HCT116 (cell line): ENCODE measurements around the gene MYDGF. TPM values are rescaled to one million over a fixed set of nuclear protein-coding genes. Genes with fewer than 3 reads are reported as not detected.

Experiments
- ATAC-seq: fragments of 200-7000 bp; cut with Tn5 transposase; 2 replicates; pipeline ENCODE4 v1.9.1; 2020; ENCODE audit warnings: mild to moderate bottlenecking, moderate library complexity
- BruUV-seq: library from RNA; stranded (reverse); fragments of 400-500 nt; replicated peaks from 2 replicates; lab custom pipeline; 2021; lab: Mats Ljungman, UMichigan
- CTCF ChIA-PET: fragments of 300-600 bp; sonication (Branson Sonifier 250); formaldehyde crosslinking; loops from one replicate; lab custom pipeline; 2021; ENCODE audit warnings: antibody characterized with exemption; lab: Charles Lee
- POLR2A ChIA-PET: fragments of 300-600, 350-600 bp; sonication (Branson Sonifier 250); formaldehyde crosslinking; loops from one replicate; lab custom pipeline; 2021; ENCODE audit warnings: antibody characterized with exemption; lab: Charles Lee
- RAD21 ChIA-PET, 2 experiments: fragments of 300-600 bp; sonication (Branson Sonifier 250); formaldehyde crosslinking; loops; one replicate each; lab custom pipeline; 2023; ENCODE audit warnings: low total read pairs in 2 of 2; ENCODE audit not compliant: uncharacterized antibody in 2 of 2, unreplicated experiment in 2 of 2, low non-redundant PET in 1 of 2; lab: Charles Lee
- DNase-seq: peaks from one replicate; pipeline ENCODE4 v3.0.0-alpha.2; 2010; ENCODE audit warnings: low read depth, low spot score
- H2AFZ ChIP-seq: fragments of 200-600 bp; shearing (Covaris generic), sonication (generic); 2 replicates; pipeline ENCODE4 v1.6.1; 2017; ENCODE audit warnings: low read depth, mixed run types, mixed read lengths, antibody characterized with exemption, low read length; ENCODE audit not compliant: poor library complexity, severe bottlenecking
- H3K27ac ChIP-seq: 2 replicates; pipeline ENCODE4 v1.5.1; 2012; ENCODE audit warnings: low read depth, low read length
- H3K27me3 ChIP-seq: fragments of 200-600 bp; sonication (generic); 2 replicates; pipeline ENCODE4 v1.6.1; 2016; ENCODE audit warnings: mixed run types, low read length, mixed read lengths; ENCODE audit not compliant: insufficient read depth
- H3K36me3 ChIP-seq, 2 experiments: fragments of 200-500 bp in 1 of 2; fragments of 200-600 bp in 1 of 2; sonication (Bioruptor generic) in 1 of 2; sonication (generic) in 1 of 2; 2 replicates each; pipeline versions ENCODE4 v1.5.1 to v1.6.1; 2014 to 2016; ENCODE audit warnings: low read length in 2 of 2, inconsistent platforms in 1 of 2, mixed read lengths in 1 of 2, mixed run types in 1 of 2; ENCODE audit not compliant: insufficient read depth in 2 of 2, control insufficient read depth in 1 of 2
- H3K4me1 ChIP-seq, 2 experiments: fragments of 200-600 bp in 1 of 2; sonication (generic) in 1 of 2; 2 replicates each; pipeline versions ENCODE4 v1.5.1 to v1.6.1; 2012 to 2017; ENCODE audit warnings: low read length in 2 of 2, inconsistent platforms in 1 of 2, mild to moderate bottlenecking in 1 of 2, mixed read lengths in 1 of 2, mixed run types in 1 of 2, moderate library complexity in 1 of 2; ENCODE audit not compliant: insufficient read depth in 2 of 2, control insufficient read depth in 1 of 2
- H3K4me2 ChIP-seq: fragments of 200-600 bp; sonication (generic); 2 replicates; pipeline ENCODE4 v1.6.1; 2017; ENCODE audit warnings: mixed run types, low read length, mixed read lengths
- H3K4me3 ChIP-seq, 2 experiments: fragments of 200-600 bp in 1 of 2; sonication (generic) in 1 of 2; replicated peaks in 1 of 2; 2 replicates each; pipeline ENCODE4 v1.5.1; 2011 to 2016; ENCODE audit warnings: low read length in 2 of 2, control low read depth in 1 of 2, low read depth in 1 of 2, mild to moderate bottlenecking in 1 of 2, mixed read lengths in 1 of 2, mixed run types in 1 of 2
- H3K79me2 ChIP-seq: fragments of 200-600 bp; sonication (generic); 2 replicates; pipeline ENCODE4 v1.6.1; 2017; ENCODE audit warnings: mild to moderate bottlenecking, mixed run types, low read length, moderate library complexity, mixed read lengths; ENCODE audit not compliant: insufficient read depth
- H3K9ac ChIP-seq: fragments of 200-600 bp; sonication (generic); 2 replicates; pipeline ENCODE4 v1.6.1; 2016; ENCODE audit warnings: low read length, mixed read lengths
- H3K9me2 ChIP-seq: fragments of 200-600 bp; sonication (generic), shearing (Covaris generic); 2 replicates; pipeline ENCODE4 v1.6.1; 2017; ENCODE audit warnings: mixed run types, mild to moderate bottlenecking, moderate library complexity; ENCODE audit not compliant: insufficient read depth
- H3K9me3 ChIP-seq, 2 experiments: fragments of 200-500 bp in 1 of 2; fragments of 200-600 bp in 1 of 2; sonication (Bioruptor generic) in 1 of 2; sonication (generic) in 1 of 2; 2 replicates each; pipeline ENCODE4 v1.6.1; 2014 to 2017; ENCODE audit warnings: low read length in 2 of 2, mixed read lengths in 2 of 2, inconsistent platforms in 1 of 2, low read depth in 1 of 2, mild to moderate bottlenecking in 1 of 2, mixed run types in 1 of 2, moderate library complexity in 1 of 2; ENCODE audit not compliant: control insufficient read depth in 1 of 2, insufficient read depth in 1 of 2
- H4K20me1 ChIP-seq: fragments of 200-600 bp; sonication (generic), shearing (Covaris generic); 2 replicates; pipeline ENCODE4 v1.6.1; 2017; ENCODE audit warnings: mixed run types, mild to moderate bottlenecking, moderate library complexity; ENCODE audit not compliant: insufficient read depth
- CBX3 ChIP-seq: IDR thresholded peaks from 2 replicates; pipeline ENCODE4 v1.6.1; 2012; ENCODE audit warnings: low read depth
- CTCF ChIP-seq, 3 experiments: fragments of 200-600 bp in 1 of 3; sonication (generic) in 1 of 3; IDR thresholded peaks in 2 of 3; conservative IDR thresholded peaks in 1 of 3; 2 replicates each; pipeline ENCODE4 v1.5.1; 2012 to 2017; ENCODE audit warnings: low read depth in 2 of 3, low read length in 2 of 3, antibody characterized with exemption in 1 of 3, borderline replicate concordance in 1 of 3, control low read depth in 1 of 3, mild to moderate bottlenecking in 1 of 3, mixed read lengths in 1 of 3, mixed run types in 1 of 3, moderate library complexity in 1 of 3; ENCODE audit not compliant: insufficient read depth in 1 of 3
- ELF1 ChIP-seq: IDR thresholded peaks from 2 replicates; pipeline ENCODE4 v1.6.1; 2012; ENCODE audit warnings: low read depth, borderline replicate concordance
- RAD21 ChIP-seq: IDR thresholded peaks from 2 replicates; pipeline ENCODE4 v1.6.1; 2012; ENCODE audit warnings: low read depth, mild to moderate bottlenecking
- REST ChIP-seq: IDR thresholded peaks from 2 replicates; pipeline ENCODE4 v1.6.1; 2012; ENCODE audit warnings: low read depth
- SP1 ChIP-seq: IDR thresholded peaks from 2 replicates; pipeline ENCODE4 v1.6.1; 2012; ENCODE audit warnings: low read depth
- ZNF274 ChIP-seq: fragments of 200-500 bp; sonication (Bioruptor generic); IDR thresholded peaks from 2 replicates; pipeline ENCODE4 v1.6.1; 2014; ENCODE audit warnings: mild to moderate bottlenecking, low read depth, low read length, inconsistent platforms
- intact Hi-C: fragments of 100-400 bp; cut with micrococcal nuclease; formaldehyde crosslinking; loops from 2 replicates; pipeline ENCODE4 v1.10.0; 2022
- total RNA-seq: library from RNA; stranded (reverse); gene quantifications from one replicate; pipeline ENCODE4 v1.2.1, GENCODE V29; 2021; ENCODE audit not compliant: unreplicated experiment

The MYDGF gene
- total RNA-seq, 1 experiment from 2014 or later: 110 TPM

GRCh38 chr19:4624733-4625362 lies 45.3 kb downstream of the MYDGF start:
- ChIA-PET POLR2A (interaction anchor here (0.7 kb wide), 1 partner anchor 914 kb away, joined by 4 read pairs; no protein-coding TSS in a partner anchor), RAD21 (interaction anchor here in 1 of 2 experiments (0.8 kb wide), 1 partner anchor 48 kb away, joined by 3 read pairs; no protein-coding TSS in a partner anchor), CTCF (interaction anchor here (1.0 to 1.7 kb wide), 6 partner anchors 9 to 185 kb away, joined by 3 to 8 read pairs (median 5); no protein-coding TSS in a partner anchor)
- Histone ChIP-seq H3K27me3 (no peaks in the 10 kb centered on the region; the same call in 1 of the 2 replicates), H4K20me1 (no peaks in the 10 kb centered on the region), H3K9me2 (no peaks in the 10 kb centered on the region), H3K4me3 (no peak overlapping the region), H3K79me2 (no peaks in the 10 kb centered on the region), H3K27ac (peak overlapping the region; percentile 60), H3K9ac (no peak overlapping the region), H3K36me3 (no peaks in the 10 kb centered on the region), H3K4me2 (peak overlapping the region; percentile 22; the same call in 1 of the 2 replicates), H2AFZ (no peak overlapping the region), H3K9me3 (no peaks in the 10 kb centered on the region), H3K4me1 (peaks cover 20 to 28% of the 10 kb centered on the region in 2 experiments)
- intact Hi-C loops: no loop called here
- DNase-seq: peak; percentile 65
- BruUV-seq: no TSS peak
- ATAC-seq: peak; percentile 80
- peak; percentile 83; the same call in 1 of the 2 replicates for TF ChIP-seq CBX3
- peak; percentile 43; the same call in 1 of the 2 replicates for TF ChIP-seq RAD21
- peak; percentile 54 to 72 (median 61) for TF ChIP-seq CTCF (IDR thresholded peaks at IDR 0.05 in 2 of 3, conservative IDR thresholded peaks at IDR 0.05 in 1 of 3; ENCODE audit: borderline replicate concordance in 1 of 3, insufficient read depth in 1 of 3, low read depth in 2 of 3, low read length in 2 of 3)
- no peak for TF ChIP-seq ZNF274

- Histone ChIP-seq H3K27ac (peak overlapping the region; percentile 60), H2AFZ (no peak overlapping the region), H4K20me1 (no peaks in the 10 kb centered on the region), H3K4me2 (no peak overlapping the region), H3K27me3 (no peaks in the 10 kb centered on the region; the same call in 1 of the 2 replicates), H3K36me3 (no peaks in the 10 kb centered on the region), H3K9ac (no peak overlapping the region), H3K9me2 (no peaks in the 10 kb centered on the region), H3K79me2 (no peaks in the 10 kb centered on the region), H3K4me3 (no peak overlapping the region), H3K4me1 (peaks cover 20 to 28% of the 10 kb centered on the region in 2 experiments), H3K9me3 (no peaks in the 10 kb centered on the region)
- BruUV-seq: no TSS peak
- ChIA-PET RAD21 (interaction anchor here in 1 of 2 experiments (0.8 kb wide), 1 partner anchor 48 kb away, joined by 3 read pairs; no protein-coding TSS in a partner anchor), POLR2A (interaction anchor here (0.7 kb wide), 1 partner anchor 914 kb away, joined by 4 read pairs; no protein-coding TSS in a partner anchor), CTCF (interaction anchor here (1.0 to 1.7 kb wide), 5 partner anchors 10 to 45 kb away, joined by 3 to 8 read pairs (median 5); no protein-coding TSS in a partner anchor)
- ATAC-seq (no peak), DNase-seq (no peak)
- intact Hi-C loops: no loop called here
- TF ChIP-seq SP1: no peak
- TF ChIP-seq ELF1: no peak
- no peak for TF ChIP-seq REST
- TF ChIP-seq CTCF (IDR thresholded peaks at IDR 0.05 in 2 of 3, conservative IDR thresholded peaks at IDR 0.05 in 1 of 3; ENCODE audit: borderline replicate concordance in 1 of 3, insufficient read depth in 1 of 3, low read depth in 2 of 3, low read length in 2 of 3): no peak
These were observed 45.8 kb downstream of the MYDGF start for GRCh38 chr19:4624301-4624700.
